ENCODE data around the gene WDSUB1. TPM values are rescaled to one million over a fixed set of nuclear protein-coding genes. Genes with fewer than 3 reads are reported as not detected.

Gene WDSUB1
- total and polyA plus RNA-seq, 2 of the 4 experiments (the other 2 are of a cell fraction), result 4.8 to 5.2 TPM

GRCh38 chr2:159286709-159287441 lies 372 bp upstream of the WDSUB1 start:
- peak overlapping the region; percentile 33 for H2BK5ac ChIP-seq (ENCODE audit: low read depth, low read length, poor library complexity, severe bottlenecking)
- H4K20me1 ChIP-seq (ENCODE audit: insufficient read depth, low read length), result no peaks in the 10 kb centered on the region
- peak overlapping the region; percentile 95 for H3K4ac ChIP-seq (ENCODE audit: low read depth, low read length)
- peak overlapping the region; percentile 67 for H3K18ac ChIP-seq (ENCODE audit: low read depth, low read length)
- peak overlapping the region; percentile 42; the same call in 1 of the 3 replicates for H2BK15ac ChIP-seq (ENCODE audit: low read depth, low read length)
- no peaks in the 10 kb centered on the region for H3K9me3 ChIP-seq (ENCODE audit: control insufficient read depth, insufficient read depth, low read length)
- 0% methylated on average over 32 of the region's 50 CpGs; no CpG with 5 or more reads in 1 of the 2 experiments for WGBS, 2 experiments (ENCODE audit: extremely low coverage in 2 of 2, insufficient read length in 1 of 2)
- peak overlapping the region; percentile 79 for H4K5ac ChIP-seq (ENCODE audit: low read depth, low read length)
- H4K91ac ChIP-seq (ENCODE audit: insufficient read depth, low read depth, low read length), result peak overlapping the region; percentile 89
- no peak overlapping the region; the same call in 1 of the 2 replicates for H2BK20ac ChIP-seq (ENCODE audit: low read depth, low read length)
- peak overlapping the region; percentile 94 to 100 for H4K8ac ChIP-seq (ENCODE audit: low read depth in 2 of 2, low read length in 2 of 2)
- TF ChIP-seq ELK1 (IDR thresholded peaks at IDR 0.05; ENCODE audit: borderline replicate concordance, low read depth, low read length) (no peak), POLR2A (IDR thresholded peaks at IDR 0.05; ENCODE audit: low read depth, low read length) (no peak), MXI1 (IDR thresholded peaks at IDR 0.05; ENCODE audit: borderline replicate concordance, low read depth, low read length) (no peak), RAD21 (IDR thresholded peaks at IDR 0.05; ENCODE audit: low read length) (no peak), MAZ (IDR thresholded peaks at IDR 0.05; ENCODE audit: borderline replicate concordance, low read depth, low read length) (peak; percentile 84; the same call in 1 of the 2 replicates), RCOR1 (IDR thresholded peaks at IDR 0.05; ENCODE audit: insufficient replicate concordance, low read length) (no peak), CHD1 (IDR thresholded peaks at IDR 0.05; ENCODE audit: low read depth, low read length) (no peak)
- peak overlapping the region; percentile 97 for H3K9ac ChIP-seq (ENCODE audit: low read depth, low read length)
- H3K79me1 ChIP-seq (ENCODE audit: low read depth in 1 of 2, low read length in 2 of 2), result peaks cover 0 to 21% of the 10 kb centered on the region in 2 experiments; a peak in 2 of 4 replicates
- peak overlapping the region; percentile 80 for H3K4me2 ChIP-seq (ENCODE audit: low read depth, low read length)
- H3K23ac ChIP-seq (ENCODE audit: low read depth, low read length), result peak overlapping the region; percentile 99
- peak overlapping the region; percentile 99 for H3K56ac ChIP-seq (ENCODE audit: extremely low read depth, insufficient read depth, low read length)
- intact Hi-C loops (cut with micrococcal nuclease) (loop anchor here (5.0 kb wide), 2 partner anchors 150 to 425 kb away; partner anchors contain the start of gene MARCHF7), in situ Hi-C loops (cut with MboI; ENCODE audit: low sequenced_read_pairs) (no loop called here), dilution Hi-C loops (cut with HindIII; ENCODE audit: low sequenced_read_pairs, unreplicated experiment) (no loop called here)
- POLR2A ChIA-PET (ENCODE audit: unreplicated experiment), result interaction anchor here (0.6 to 0.8 kb wide), 2 partner anchors 328 to 425 kb away, joined by 3 to 17 read pairs; partner anchors contain the start of gene MARCHF7
- ATAC-seq (ENCODE audit: low read depth) (peak; percentile 99), DNase-seq (peak; percentile 89)
- BruUV-seq (replicated peaks), result no TSS peak
- peak overlapping the region; percentile 40; the same call in 1 of the 2 replicates for H2AK5ac ChIP-seq (ENCODE audit: low read depth, low read length)
- 0 out of 2 replicates have a peak overlapping the region, but pooled peaks have one; percentile 43 for H2BK120ac ChIP-seq (ENCODE audit: low read depth, low read length)
- peak overlapping the region; percentile 94 for H2AK9ac ChIP-seq (replicated peaks; ENCODE audit: low read depth, low read length, poor library complexity)
- peak overlapping the region; percentile 59 for H3K4me3 ChIP-seq (ENCODE audit: insufficient read depth, low read depth, low read length)
- H3K27me3 ChIP-seq (ENCODE audit: control insufficient read depth, insufficient read depth, low read length), result no peaks in the 10 kb centered on the region
- no peaks in the 10 kb centered on the region; the same call in 1 of the 2 replicates for H3K9me1 ChIP-seq (ENCODE audit: insufficient read depth, low read length)
- peak overlapping the region; percentile 98 for H3K14ac ChIP-seq (replicated peaks; ENCODE audit: low read depth, low read length)
- peaks cover 5% of the 10 kb centered on the region for H3K4me1 ChIP-seq (ENCODE audit: control insufficient read depth, insufficient read depth, low read length)
- H3K27ac ChIP-seq (ENCODE audit: insufficient read depth, low read length), result peak overlapping the region; percentile 92
- peaks cover 3% of the 10 kb centered on the region; the same call in 1 of the 2 replicates for H3K36me3 ChIP-seq (ENCODE audit: control insufficient read depth, insufficient read depth, low read length)
- CTCF ChIA-PET, result interaction anchor here (1.1 kb wide), 1 partner anchor 9 kb away, joined by 4 read pairs; no protein-coding TSS in a partner anchor
- H2AFZ ChIP-seq (replicated peaks; ENCODE audit: low read length, poor library complexity), result peak overlapping the region; percentile 96
